Endometrial microvascular endothelial cells (primary cell): Measurements from ENCODE around the gene TCERG1L. TPM values are rescaled to one million over a fixed set of nuclear protein-coding genes. Genes with fewer than 3 reads are reported as not detected.

Experiments used
- in situ Hi-C: cut with HindIII; loops from 2 replicates; pipeline ENCODE4 v1.10.0; 2017; ENCODE audit warnings: low sequenced_read_pairs, low pct_unique_long_range_greater_than_20kb; ENCODE audit errors: inconsistent ontology term
- total RNA-seq: library from RNA; depleted of rRNA; stranded (reverse); fragments of >200 nt; gene quantifications from one replicate; pipeline ENCODE4 v1.2.3, GENCODE V29; 2015; ENCODE audit errors: inconsistent ontology term

Gene TCERG1L
- total RNA-seq, 1 donor from 2014 or later = not detected

GRCh38 chr10:131216681-131217230, 94.8 kb downstream of the TCERG1L start:
- in situ Hi-C loops = no loop called here

GRCh38 chr10:131215776-131216175, 95.7 kb downstream of the TCERG1L start:
- in situ Hi-C loops = no loop called here

GRCh38 chr10:131214521-131215244, 96.8 kb downstream of the TCERG1L start:
- in situ Hi-C loops = no loop called here

- in situ Hi-C loops = no loop called here
These were observed 97.6 kb downstream of the TCERG1L start for GRCh38 chr10:131213741-131214505.

- in situ Hi-C loops = no loop called here
These were observed 98.7 kb downstream of the TCERG1L start for GRCh38 chr10:131212763-131213325.

- in situ Hi-C loops = no loop called here
These were observed 99.4 kb downstream of the TCERG1L start for GRCh38 chr10:131211965-131212619.

- in situ Hi-C loops = no loop called here
These were observed 100.0 kb downstream of the TCERG1L start for GRCh38 chr10:131211559-131211958.

- in situ Hi-C loops = no loop called here
These were observed 100.4 kb downstream of the TCERG1L start for GRCh38 chr10:131211146-131211545.

- in situ Hi-C loops = no loop called here
These were observed 101.3 kb downstream of the TCERG1L start for GRCh38 chr10:131210181-131210580.

GRCh38 chr10:131207584-131208532, 103.7 kb downstream of the TCERG1L start:
- in situ Hi-C loops = no loop called here

GRCh38 chr10:131207176-131207575, 104.3 kb downstream of the TCERG1L start:
- in situ Hi-C loops = no loop called here

- in situ Hi-C loops = no loop called here
These were observed 105.2 kb downstream of the TCERG1L start for GRCh38 chr10:131206111-131206995.

- in situ Hi-C loops = no loop called here
These were observed 106.0 kb downstream of the TCERG1L start for GRCh38 chr10:131205556-131205955.

- in situ Hi-C loops = no loop called here
These were observed 106.9 kb downstream of the TCERG1L start for GRCh38 chr10:131204406-131205152.

- in situ Hi-C loops = no loop called here
These were observed 107.8 kb downstream of the TCERG1L start for GRCh38 chr10:131203456-131204357.

- in situ Hi-C loops = no loop called here
These were observed 108.5 kb downstream of the TCERG1L start for GRCh38 chr10:131202990-131203389.
